SJCRH30 (cell line): ENCODE results near the gene EXOC2. TPM values are rescaled to one million over a fixed set of nuclear protein-coding genes. Genes with fewer than 3 reads are reported as not detected.

Source experiments
- DNase-seq, 2 experiments: peaks; one replicate each; pipeline ENCODE4 v3.0.0-alpha.2; 2015 to 2020
- H3K27ac ChIP-seq: fragments of 250-450 bp; sonication (Bioruptor Pico); 2 replicates; pipeline ENCODE4 v1.5.1; 2020; ENCODE audit warnings: mild to moderate bottlenecking, moderate library complexity
- H3K27me3 ChIP-seq: fragments of 250-450 bp; sonication (Bioruptor Pico); 2 replicates; pipeline ENCODE4 v1.5.1; 2020; ENCODE audit warnings: mild to moderate bottlenecking, moderate library complexity
- H3K36me3 ChIP-seq: fragments of 250-450 bp; sonication (Bioruptor Pico); 2 replicates; pipeline ENCODE4 v1.5.1; 2020; ENCODE audit warnings: mild to moderate bottlenecking, moderate library complexity
- H3K4me1 ChIP-seq: fragments of 250-450 bp; sonication (Bioruptor Pico); 2 replicates; pipeline ENCODE4 v1.5.1; 2020; ENCODE audit warnings: mild to moderate bottlenecking, moderate library complexity
- H3K4me3 ChIP-seq: fragments of 250-450 bp; sonication (Bioruptor Pico); 2 replicates; pipeline ENCODE4 v1.5.1; 2020; ENCODE audit warnings: mild to moderate bottlenecking, moderate library complexity
- H3K9me3 ChIP-seq: fragments of 250-450 bp; sonication (Bioruptor Pico); replicated peaks from 2 replicates; pipeline ENCODE4 v1.5.1; 2020; ENCODE audit warnings: mild to moderate bottlenecking, moderate library complexity
- total RNA-seq: library from RNA; depleted of rRNA; stranded (reverse); fragments of >200 nt; shearing (Covaris generic); gene quantifications from 2 replicates; pipeline ENCODE4 v1.2.3, GENCODE V29; 2014

The EXOC2 gene
- total RNA-seq, 1 experiment from 2014 or later: 22.3 TPM

- Histone ChIP-seq H3K27me3 (no peaks in the 10 kb centered on the region), H3K4me3 (no peak overlapping the region), H3K9me3 (no peaks in the 10 kb centered on the region), H3K27ac (no peak overlapping the region), H3K36me3 (no peaks in the 10 kb centered on the region), H3K4me1 (no peaks in the 10 kb centered on the region)
- no peak for DNase-seq
These were observed 23.0 kb upstream of the EXOC2 start for GRCh38 chr6:715709-716491.

- Histone ChIP-seq H3K9me3 (no peaks in the 10 kb centered on the region), H3K36me3 (no peaks in the 10 kb centered on the region), H3K4me1 (no peaks in the 10 kb centered on the region), H3K27me3 (no peaks in the 10 kb centered on the region), H3K27ac (no peak overlapping the region), H3K4me3 (no peak overlapping the region)
- DNase-seq: no peak
These were observed 21.2 kb upstream of the EXOC2 start for GRCh38 chr6:714100-714499.

GRCh38 chr6:713351-713750 is 20.4 kb upstream of the EXOC2 start:
- H3K9me3 ChIP-seq: no peaks in the 10 kb centered on the region
- no peak overlapping the region for H3K27ac ChIP-seq
- no peaks in the 10 kb centered on the region for H3K27me3 ChIP-seq
- H3K4me1 ChIP-seq: no peaks in the 10 kb centered on the region
- no peak overlapping the region for H3K4me3 ChIP-seq
- no peak for DNase-seq
- no peaks in the 10 kb centered on the region for H3K36me3 ChIP-seq

- Histone ChIP-seq H3K27ac (no peak overlapping the region), H3K9me3 (no peaks in the 10 kb centered on the region), H3K27me3 (no peaks in the 10 kb centered on the region), H3K36me3 (no peaks in the 10 kb centered on the region), H3K4me3 (no peak overlapping the region), H3K4me1 (no peaks in the 10 kb centered on the region)
- no peak for DNase-seq
These were observed 19.9 kb upstream of the EXOC2 start for GRCh38 chr6:712805-713204.

- no peaks in the 10 kb centered on the region for H3K27me3 ChIP-seq
- no peak for DNase-seq
- H3K27ac ChIP-seq: no peak overlapping the region
- H3K4me1 ChIP-seq: no peaks in the 10 kb centered on the region
- H3K36me3 ChIP-seq: no peaks in the 10 kb centered on the region
- no peak overlapping the region for H3K4me3 ChIP-seq
- no peaks in the 10 kb centered on the region for H3K9me3 ChIP-seq
These were observed 19.0 kb upstream of the EXOC2 start for GRCh38 chr6:711925-712324.

GRCh38 chr6:710601-711571 is 17.9 kb upstream of the EXOC2 start:
- no peaks in the 10 kb centered on the region for H3K9me3 ChIP-seq
- H3K27me3 ChIP-seq: no peaks in the 10 kb centered on the region
- peak overlapping the region; percentile 26; the same call in 1 of the 2 replicates for H3K27ac ChIP-seq
- H3K4me1 ChIP-seq: no peaks in the 10 kb centered on the region
- H3K4me3 ChIP-seq: peak overlapping the region; percentile 58
- peak; percentile 22 to 34 for DNase-seq
- H3K36me3 ChIP-seq: no peaks in the 10 kb centered on the region

- no peak for DNase-seq
- no peak overlapping the region; the same call in 1 of the 2 replicates for H3K4me3 ChIP-seq
- H3K9me3 ChIP-seq: no peaks in the 10 kb centered on the region
- H3K27ac ChIP-seq: no peak overlapping the region
- H3K27me3 ChIP-seq: no peaks in the 10 kb centered on the region
- no peaks in the 10 kb centered on the region for H3K36me3 ChIP-seq
- no peaks in the 10 kb centered on the region for H3K4me1 ChIP-seq
These were observed 16.6 kb upstream of the EXOC2 start for GRCh38 chr6:709471-710056.

GRCh38 chr6:708237-708598 is 15.3 kb upstream of the EXOC2 start:
- DNase-seq: no peak
- no peaks in the 10 kb centered on the region for H3K9me3 ChIP-seq
- H3K27me3 ChIP-seq: no peaks in the 10 kb centered on the region
- H3K36me3 ChIP-seq: no peaks in the 10 kb centered on the region
- H3K4me1 ChIP-seq: no peaks in the 10 kb centered on the region
- no peak overlapping the region for H3K4me3 ChIP-seq
- no peak overlapping the region for H3K27ac ChIP-seq

- H3K27ac ChIP-seq: no peak overlapping the region
- H3K36me3 ChIP-seq: no peaks in the 10 kb centered on the region
- H3K9me3 ChIP-seq: no peaks in the 10 kb centered on the region
- no peaks in the 10 kb centered on the region for H3K27me3 ChIP-seq
- no peak for DNase-seq
- no peaks in the 10 kb centered on the region for H3K4me1 ChIP-seq
- H3K4me3 ChIP-seq: no peak overlapping the region
These were observed 14.8 kb upstream of the EXOC2 start for GRCh38 chr6:707576-708236.

- H3K9me3 ChIP-seq: no peaks in the 10 kb centered on the region
- DNase-seq: no peak
- H3K4me3 ChIP-seq: no peak overlapping the region
- H3K36me3 ChIP-seq: no peaks in the 10 kb centered on the region
- H3K27me3 ChIP-seq: no peaks in the 10 kb centered on the region
- no peak overlapping the region for H3K27ac ChIP-seq
- H3K4me1 ChIP-seq: no peaks in the 10 kb centered on the region
These were observed 14.0 kb upstream of the EXOC2 start for GRCh38 chr6:706819-707381.

- Histone ChIP-seq H3K4me3 (no peak overlapping the region), H3K27ac (no peak overlapping the region)
These were observed 13.2 kb upstream of the EXOC2 start for GRCh38 chr6:706146-706545.

GRCh38 chr6:705047-705446 is 12.1 kb upstream of the EXOC2 start:
- DNase-seq: no peak
- Histone ChIP-seq H3K9me3 (no peaks in the 10 kb centered on the region), H3K27ac (no peak overlapping the region), H3K4me3 (no peak overlapping the region), H3K36me3 (no peaks in the 10 kb centered on the region), H3K27me3 (no peaks in the 10 kb centered on the region), H3K4me1 (no peaks in the 10 kb centered on the region)

More at GRCh38 chr6:706146-706545, 13.2 kb upstream of the EXOC2 start:
- Histone ChIP-seq H3K4me1 (no peaks in the 10 kb centered on the region), H3K27me3 (no peaks in the 10 kb centered on the region), H3K36me3 (no peaks in the 10 kb centered on the region), H3K9me3 (no peaks in the 10 kb centered on the region)
- no peak for DNase-seq

GRCh38 chr6:704046-704445 is 11.1 kb upstream of the EXOC2 start:
- Histone ChIP-seq H3K27ac (no peak overlapping the region), H3K4me3 (no peak overlapping the region), H3K36me3 (no peaks in the 10 kb centered on the region), H3K27me3 (no peaks in the 10 kb centered on the region), H3K4me1 (no peaks in the 10 kb centered on the region), H3K9me3 (no peaks in the 10 kb centered on the region)
- no peak for DNase-seq

GRCh38 chr6:703552-703951 is 10.6 kb upstream of the EXOC2 start:
- Histone ChIP-seq H3K27ac (no peak overlapping the region), H3K27me3 (no peaks in the 10 kb centered on the region), H3K4me1 (no peaks in the 10 kb centered on the region)

More at GRCh38 chr6:703552-703951, 10.6 kb upstream of the EXOC2 start:
- Histone ChIP-seq H3K9me3 (no peaks in the 10 kb centered on the region), H3K36me3 (no peaks in the 10 kb centered on the region), H3K4me3 (no peak overlapping the region)
- DNase-seq: no peak
